SK-N-SH treated with all-trans-retinoic acid at 6 μM for 48 hours (cell line): ENCODE data around the gene DLG2.

Experiments
- ARNTL ChIP-seq: fragments of 450-650 bp; formaldehyde crosslinking; IDR thresholded peaks from 2 replicates; pipeline ENCODE4 v1.5.0; 2020; ENCODE audit warnings: low read depth, mild to moderate bottlenecking, moderate library complexity, borderline replicate concordance
- CREB5 ChIP-seq: fragments of 250-450 bp; sonication (Bioruptor Pico); IDR thresholded peaks from 2 replicates; pipeline ENCODE4 v1.5.1; 2020; ENCODE audit warnings: low read depth, mild to moderate bottlenecking, moderate library complexity
- CSDC2 ChIP-seq: fragments of 250-450 bp; sonication (Bioruptor Pico); IDR thresholded peaks from 2 replicates; pipeline ENCODE4 v1.5.0; 2020; ENCODE audit warnings: mild to moderate bottlenecking, moderate library complexity
- GLIS3 ChIP-seq: fragments of 250-450 bp; sonication (Bioruptor Pico); IDR thresholded peaks from 2 replicates; pipeline ENCODE4 v1.5.0; 2020; ENCODE audit warnings: mild to moderate bottlenecking, moderate library complexity
- PATZ1 ChIP-seq: fragments of 250-450 bp; sonication (Bioruptor Pico); IDR thresholded peaks from 2 replicates; pipeline ENCODE4 v1.8.0; 2020; ENCODE audit warnings: mild to moderate bottlenecking, moderate library complexity, borderline replicate concordance
- PPARA ChIP-seq: fragments of 250-450 bp; sonication (Bioruptor Pico); IDR thresholded peaks from 2 replicates; pipeline ENCODE4 v1.5.0; 2020; ENCODE audit warnings: mild to moderate bottlenecking, borderline replicate concordance
- RARB ChIP-seq: fragments of 250-450 bp; sonication (Bioruptor Pico); IDR thresholded peaks from 2 replicates; pipeline ENCODE4 v1.8.0; 2021; ENCODE audit warnings: mild to moderate bottlenecking, moderate library complexity
- SNAI2 ChIP-seq: fragments of 250-450 bp; sonication (Bioruptor Pico); IDR thresholded peaks from 2 replicates; pipeline ENCODE4 v1.5.0; 2020; ENCODE audit warnings: mild to moderate bottlenecking, moderate library complexity
- ZFP3 ChIP-seq: fragments of 250-450 bp; sonication (Bioruptor Pico); IDR thresholded peaks from 2 replicates; pipeline ENCODE4 v1.5.0; 2020; ENCODE audit warnings: mild to moderate bottlenecking, moderate library complexity
- ZNF565 ChIP-seq: fragments of 450-650 bp; formaldehyde crosslinking; conservative IDR thresholded peaks from 2 replicates; pipeline ENCODE4 v1.5.0; 2020; ENCODE audit warnings: low read depth, mild to moderate bottlenecking, moderate library complexity
- ZNF70 ChIP-seq: fragments of 450-650 bp; formaldehyde crosslinking; IDR thresholded peaks from 2 replicates; pipeline ENCODE4 v1.5.0; 2020; ENCODE audit warnings: mild to moderate bottlenecking, moderate library complexity
- ZNF8 ChIP-seq: fragments of 450-650 bp; formaldehyde crosslinking; IDR thresholded peaks from 2 replicates; pipeline ENCODE4 v1.5.0; 2020; ENCODE audit warnings: mild to moderate bottlenecking, moderate library complexity

GRCh38 chr11:84128840-84129239, 1498.3 kb downstream of the DLG2 start:
- TF ChIP-seq RARB, result no peak
- no peak for TF ChIP-seq ZFP3 (CRISPR knock-in tag)
- TF ChIP-seq SNAI2 (CRISPR knock-in tag), result no peak
- no peak for TF ChIP-seq PPARA
- no peak for TF ChIP-seq ARNTL (CRISPR knock-in tag)
- no peak for TF ChIP-seq CSDC2 (CRISPR knock-in tag)
- TF ChIP-seq ZNF8 (CRISPR knock-in tag), result no peak
- TF ChIP-seq GLIS3 (CRISPR knock-in tag), result no peak
- TF ChIP-seq CREB5 (CRISPR knock-in tag), result no peak
- TF ChIP-seq PATZ1 (CRISPR knock-in tag), result no peak
- TF ChIP-seq ZNF70 (CRISPR knock-in tag), result no peak
- no peak for TF ChIP-seq ZNF565
